ENCODE data around the gene SLC7A11. TPM values are rescaled to one million over a fixed set of nuclear protein-coding genes. Genes with fewer than 3 reads are reported as not detected.

SLC7A11 gene
- polyA plus RNA-seq, 3 donors: 0.02 to 0.07 TPM; not detected in 1

DNA sequence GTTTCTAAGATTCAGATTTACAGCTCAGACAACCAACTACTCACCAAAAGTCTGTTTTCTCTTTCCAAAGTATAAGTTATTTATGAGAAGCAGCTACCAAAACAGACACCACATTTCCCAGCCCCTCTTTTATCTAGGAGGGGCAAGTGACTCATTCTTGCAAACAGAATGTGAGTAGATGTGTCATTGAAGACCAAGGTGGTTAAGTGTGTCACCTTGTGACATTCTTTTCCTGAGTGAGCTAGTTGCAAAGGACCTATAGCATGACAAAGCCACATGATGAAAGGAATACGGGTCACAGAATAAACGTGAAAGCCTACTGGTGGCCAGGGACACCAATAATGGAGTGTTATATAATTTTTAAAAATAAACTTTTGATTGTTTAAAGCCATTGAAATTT lies 50.0 kb downstream of the SLC7A11 start:
- peaks cover 0 to 2% (median 0%) of the 10 kb centered on the region in 7 donors for H3K9me3 Mint-ChIP-seq
- H3K4me2 ChIP-seq (replicated peaks; ENCODE audit: extremely low read depth, low read length, poor library complexity, severe bottlenecking): no peak overlapping the region
- peak; percentile 5 to 45 (median 9) for DNase-seq

DNA sequence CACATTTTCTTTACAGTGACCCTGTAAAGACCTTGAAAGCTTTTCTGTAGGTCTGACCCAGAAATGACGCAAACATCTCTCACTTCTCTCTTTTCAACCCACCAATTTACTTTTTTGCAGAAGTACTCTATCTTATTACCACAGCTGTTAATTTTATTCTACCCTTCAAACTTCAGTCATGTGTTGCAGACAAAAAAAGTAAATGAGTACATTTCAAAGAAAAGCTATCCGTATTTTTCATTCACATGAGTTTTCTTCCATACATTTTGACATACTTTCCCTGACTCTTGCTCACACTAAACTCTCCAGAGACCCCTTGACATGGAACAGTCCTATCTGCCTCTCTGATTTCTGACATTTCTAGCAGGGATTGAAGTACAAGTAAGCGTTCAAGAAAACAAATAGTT lies 51.7 kb downstream of the SLC7A11 start:
- intact Hi-C loops (cut with micrococcal nuclease): loop anchor here in 1 of 2 donors (5.0 kb wide), 1 partner anchor 52 kb away; the partner anchor contains the start of gene SLC7A11
- peak overlapping the region; percentile 65 to 93 (median 85) for H3K27ac Mint-ChIP-seq
- no peaks in the 10 kb centered on the region for H3K27me3 Mint-ChIP-seq (ENCODE audit: low read depth in 3 of 3)
- Histone ChIP-seq H3K27me3 (ENCODE audit: control insufficient read depth in 2 of 2, insufficient read depth in 2 of 2, low read length in 2 of 2) (no peaks in the 10 kb centered on the region), H3K4me3 (replicated peaks in 1 of 3; ENCODE audit: low read depth in 2 of 3, low read length in 3 of 3) (peak overlapping the region in 1 of 3 experiments; percentile 18), H3K4me1 (ENCODE audit: control insufficient read depth in 1 of 2, insufficient read depth in 2 of 2, low read length in 2 of 2) (peaks cover 25 to 27% of the 10 kb centered on the region in 2 donors), H3K9me3 (replicated peaks in 1 of 2; ENCODE audit: control insufficient read depth in 1 of 2, insufficient read depth in 1 of 2, low read length in 2 of 2) (no peaks in the 10 kb centered on the region), H3K9ac (ENCODE audit: insufficient read depth, low read length, poor library complexity, severe bottlenecking) (no peak overlapping the region), H3K79me2 (ENCODE audit: insufficient read depth, low read length) (no peaks in the 10 kb centered on the region), H3K27ac (ENCODE audit: low read depth in 1 of 2, low read length in 2 of 2) (peak overlapping the region in 1 of 2 donors; percentile 63), H3K36me3 (replicated peaks in 1 of 2; ENCODE audit: control insufficient read depth in 1 of 2, insufficient read depth in 2 of 2, low read length in 2 of 2) (no peaks in the 10 kb centered on the region), H3K4me2 (replicated peaks; ENCODE audit: extremely low read depth, low read length, poor library complexity, severe bottlenecking) (peak overlapping the region; percentile 47), H4K20me1 (ENCODE audit: insufficient read depth, low read length) (no peaks in the 10 kb centered on the region), H2AFZ (ENCODE audit: insufficient read depth, low read depth, low read length, poor library complexity, severe bottlenecking) (no peak overlapping the region)
- H3K9me3 Mint-ChIP-seq: peaks cover 0 to 2% (median 0%) of the 10 kb centered on the region in 7 donors
- peak; percentile 78 to 85 (median 83) for DNase-seq
- peaks cover 29% of the 10 kb centered on the region for H3K4me1 Mint-ChIP-seq
- WGBS (ENCODE audit: insufficient coverage): 17% methylated on average over 2 of the region's 3 CpGs
- peak overlapping the region in 1 of 2 donors; percentile 47 for H3K4me3 Mint-ChIP-seq
- TF ChIP-seq, protein P1, sequence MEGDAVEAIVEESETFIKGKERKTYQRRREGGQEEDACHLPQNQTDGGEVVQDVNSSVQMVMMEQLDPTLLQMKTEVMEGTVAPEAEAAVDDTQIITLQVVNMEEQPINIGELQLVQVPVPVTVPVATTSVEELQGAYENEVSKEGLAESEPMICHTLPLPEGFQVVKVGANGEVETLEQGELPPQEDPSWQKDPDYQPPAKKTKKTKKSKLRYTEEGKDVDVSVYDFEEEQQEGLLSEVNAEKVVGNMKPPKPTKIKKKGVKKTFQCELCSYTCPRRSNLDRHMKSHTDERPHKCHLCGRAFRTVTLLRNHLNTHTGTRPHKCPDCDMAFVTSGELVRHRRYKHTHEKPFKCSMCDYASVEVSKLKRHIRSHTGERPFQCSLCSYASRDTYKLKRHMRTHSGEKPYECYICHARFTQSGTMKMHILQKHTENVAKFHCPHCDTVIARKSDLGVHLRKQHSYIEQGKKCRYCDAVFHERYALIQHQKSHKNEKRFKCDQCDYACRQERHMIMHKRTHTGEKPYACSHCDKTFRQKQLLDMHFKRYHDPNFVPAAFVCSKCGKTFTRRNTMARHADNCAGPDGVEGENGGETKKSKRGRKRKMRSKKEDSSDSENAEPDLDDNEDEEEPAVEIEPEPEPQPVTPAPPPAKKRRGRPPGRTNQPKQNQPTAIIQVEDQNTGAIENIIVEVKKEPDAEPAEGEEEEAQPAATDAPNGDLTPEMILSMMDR (IDR thresholded peaks at IDR 0.05): no peak
- H3K36me3 Mint-ChIP-seq: no peaks in the 10 kb centered on the region

More for the DNA sequence above, 50.0 kb downstream of the SLC7A11 start:
- H2AFZ ChIP-seq (ENCODE audit: insufficient read depth, low read depth, low read length, poor library complexity, severe bottlenecking): no peak overlapping the region
- no peaks in the 10 kb centered on the region for H3K27me3 ChIP-seq (ENCODE audit: control insufficient read depth in 2 of 2, insufficient read depth in 2 of 2, low read length in 2 of 2)
- TF ChIP-seq, protein P1 (IDR thresholded peaks at IDR 0.05): no peak
- no peak overlapping the region for H3K4me3 Mint-ChIP-seq
- H3K27ac Mint-ChIP-seq: no peak overlapping the region
- H3K9ac ChIP-seq (ENCODE audit: insufficient read depth, low read length, poor library complexity, severe bottlenecking): no peak overlapping the region
- H3K4me3 ChIP-seq (replicated peaks in 1 of 3; ENCODE audit: low read depth in 2 of 3, low read length in 3 of 3): no peak overlapping the region
- H3K79me2 ChIP-seq (ENCODE audit: insufficient read depth, low read length): no peaks in the 10 kb centered on the region
- no peaks in the 10 kb centered on the region for H3K9me3 ChIP-seq (replicated peaks in 1 of 2; ENCODE audit: control insufficient read depth in 1 of 2, insufficient read depth in 1 of 2, low read length in 2 of 2)
- no peaks in the 10 kb centered on the region for H3K27me3 Mint-ChIP-seq (ENCODE audit: low read depth in 3 of 3)
- no peaks in the 10 kb centered on the region for H3K36me3 ChIP-seq (replicated peaks in 1 of 2; ENCODE audit: control insufficient read depth in 1 of 2, insufficient read depth in 2 of 2, low read length in 2 of 2)
- peaks cover 29% of the 10 kb centered on the region for H3K4me1 Mint-ChIP-seq
- H4K20me1 ChIP-seq (ENCODE audit: insufficient read depth, low read length): no peaks in the 10 kb centered on the region
- no peak overlapping the region for H3K27ac ChIP-seq (ENCODE audit: low read depth in 1 of 2, low read length in 2 of 2)
- intact Hi-C loops (cut with micrococcal nuclease): loop anchor here in 1 of 2 donors (5.0 kb wide), 1 partner anchor 50 kb away; the partner anchor contains the start of gene SLC7A11
- H3K4me1 ChIP-seq (ENCODE audit: control insufficient read depth in 1 of 2, insufficient read depth in 2 of 2, low read length in 2 of 2): peaks cover 25 to 27% of the 10 kb centered on the region in 2 donors
- no CpG with 5 or more reads among the region's 2 CpGs for WGBS (ENCODE audit: insufficient coverage)
- H3K36me3 Mint-ChIP-seq: no peaks in the 10 kb centered on the region

Data from CD14-positive monocyte (primary cell).